HG03457 (cell line): Measurements from ENCODE around the gene CSAD.

Experiments
- ATAC-seq: cut with Tn5 transposase; IDR thresholded peaks from one replicate; pipeline ENCODE4 v1.9.1; 2021; ENCODE audit warnings: moderate number of reproducible peaks; ENCODE audit not compliant: unreplicated experiment

CSAD gene

GRCh38 chr12:53200107-53200457, 19.4 kb upstream of the CSAD start:
- ATAC-seq = no peak

DNA sequence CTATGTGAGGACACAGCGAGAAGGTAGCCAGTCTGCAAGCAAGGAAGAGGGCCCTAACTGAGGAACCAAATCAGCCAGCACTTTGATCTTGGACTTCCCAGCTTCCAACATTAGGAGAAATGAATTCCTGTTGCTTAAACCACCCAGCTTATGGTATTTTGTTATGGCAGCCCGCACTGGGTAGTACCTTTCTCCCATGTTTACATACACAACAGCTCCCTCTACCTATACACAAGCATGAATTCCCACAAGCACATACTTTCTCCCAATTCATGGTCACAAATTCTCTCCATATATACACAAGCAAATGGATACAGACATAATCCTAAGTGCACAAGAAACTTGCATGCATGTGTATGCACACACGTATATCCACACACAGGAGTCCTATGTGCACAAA, 19.0 kb upstream of the CSAD start:
- no peak for ATAC-seq

DNA sequence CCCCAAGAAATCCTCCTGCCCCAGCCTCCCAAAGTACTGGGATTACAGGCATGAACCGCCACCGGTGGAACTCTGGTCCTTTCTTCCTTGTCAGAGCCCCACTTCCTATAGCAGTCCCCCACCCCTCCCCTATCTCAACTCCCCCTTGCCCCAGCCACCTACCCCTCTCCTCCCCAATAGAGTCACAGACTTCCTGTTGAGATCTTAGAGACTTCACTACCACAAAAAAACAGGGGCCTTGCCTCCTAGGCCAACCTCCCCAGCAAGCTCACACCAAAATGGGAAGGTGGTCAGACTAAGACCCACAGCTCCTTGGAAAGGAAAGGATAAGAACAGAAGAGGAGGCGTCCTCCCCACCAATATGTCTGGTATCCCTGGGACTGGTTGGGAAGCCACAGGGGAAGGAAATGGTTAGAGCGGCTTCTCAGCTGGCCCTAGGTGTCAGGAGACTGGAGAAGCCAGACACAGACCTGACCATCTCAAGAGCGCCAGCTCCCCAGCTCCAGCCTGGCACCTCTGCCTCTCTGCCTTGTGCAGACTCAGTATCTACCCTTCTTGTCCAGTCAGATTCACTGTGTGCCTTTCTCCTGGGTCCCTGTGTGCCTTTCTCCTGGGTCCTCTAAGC, 17.9 kb upstream of the CSAD start:
- no peak for ATAC-seq

DNA sequence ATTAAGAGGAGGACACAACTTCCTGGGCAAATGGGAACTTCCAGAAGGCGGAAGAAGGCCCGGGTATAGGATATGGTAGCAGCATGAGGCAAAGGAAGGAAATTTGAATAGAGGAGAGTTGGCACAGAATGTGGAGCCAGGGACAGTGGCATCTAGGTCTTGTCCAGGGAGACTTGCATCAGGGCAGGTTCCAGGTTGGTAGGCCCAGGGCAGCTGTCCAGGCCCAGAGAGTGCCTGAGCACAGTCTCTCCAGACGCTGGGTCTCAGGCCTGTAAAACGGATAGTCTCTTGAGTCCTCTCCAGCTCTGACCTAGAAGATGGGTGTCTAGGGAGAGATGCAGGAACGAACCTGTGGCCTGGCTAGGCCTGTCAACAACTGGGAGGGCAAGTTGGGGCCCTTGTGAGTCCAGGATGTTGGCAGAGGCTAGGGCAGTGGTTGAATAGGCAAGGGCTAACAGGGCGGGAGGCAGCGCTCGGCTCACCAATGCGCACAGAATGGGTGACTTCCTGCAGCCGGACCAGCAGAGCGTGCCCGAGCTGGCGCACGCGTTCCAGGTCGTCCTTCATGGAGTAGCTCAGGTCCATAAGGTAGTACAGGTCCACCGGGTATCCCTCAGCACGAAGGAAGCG, 16.4 kb upstream of the CSAD start:
- ATAC-seq = no peak

- ATAC-seq = no peak
Measured at GRCh38 chr12:53196486-53196885, 15.8 kb upstream of the CSAD start.

DNA sequence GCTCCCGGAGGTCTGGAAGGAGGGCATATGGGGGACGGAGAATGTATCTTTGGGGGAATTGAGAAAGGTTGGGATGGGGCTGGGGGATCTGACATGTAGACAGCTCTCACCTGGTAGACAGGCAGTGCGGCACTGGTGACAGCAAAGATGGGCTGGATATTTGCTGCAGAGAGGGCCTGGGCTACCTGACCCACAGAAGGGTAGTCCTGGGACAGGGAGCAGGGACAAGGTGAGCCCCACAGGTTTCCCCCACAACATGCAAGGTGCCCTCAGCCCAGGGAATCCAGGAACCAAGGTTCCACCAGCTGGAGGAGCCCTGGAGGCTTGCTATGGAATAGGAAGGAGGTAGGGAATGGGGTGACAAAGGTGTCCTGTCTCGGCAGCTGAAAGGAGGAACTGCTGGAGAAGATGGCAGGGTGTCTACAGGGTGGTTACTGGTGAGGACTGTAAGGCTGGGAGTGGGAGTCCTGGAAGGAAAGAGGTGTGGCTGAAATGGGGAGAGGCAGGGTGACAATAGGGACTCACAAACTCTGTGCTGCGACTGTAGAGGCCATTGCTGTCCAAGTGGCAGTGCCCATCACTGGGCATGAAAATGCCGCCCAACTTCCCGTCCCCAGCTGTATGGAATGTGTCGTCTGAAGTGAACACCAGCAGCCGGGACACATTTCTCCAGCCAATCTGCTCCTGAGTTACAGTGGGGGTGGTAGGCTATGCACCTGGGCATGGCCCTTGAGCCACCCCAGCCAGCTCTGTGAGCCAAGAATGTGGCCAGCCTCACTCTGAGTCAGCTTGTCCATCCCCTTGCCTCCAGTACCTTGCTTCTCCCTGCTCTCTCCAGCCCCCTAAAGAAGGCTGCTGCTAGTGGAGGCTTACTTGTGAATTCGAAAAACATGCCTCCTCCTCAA, 15.0 kb upstream of the CSAD start:
- no peak for ATAC-seq

DNA sequence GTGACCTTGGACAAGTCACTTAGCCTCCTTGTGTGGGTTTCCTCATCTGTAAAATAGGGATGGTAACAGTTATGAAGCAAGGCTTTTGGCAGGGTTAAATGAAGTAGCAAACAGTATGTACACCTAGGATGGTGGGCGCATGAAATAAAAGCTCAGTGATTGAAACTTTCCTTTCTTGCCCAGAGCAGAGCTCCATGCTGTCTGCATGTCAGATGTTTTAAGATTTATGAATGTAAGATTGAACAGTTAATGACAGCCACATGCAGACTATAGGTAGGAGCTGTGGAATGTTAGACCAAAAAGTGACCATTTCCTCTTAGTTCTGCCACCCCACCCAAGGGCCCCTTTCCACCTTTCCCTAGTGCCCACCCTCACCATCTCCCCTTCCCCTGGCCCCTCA, 14.2 kb upstream of the CSAD start:
- ATAC-seq = no peak

GRCh38 chr12:53193985-53194716, 13.4 kb upstream of the CSAD start:
- ATAC-seq = no peak

GRCh38 chr12:53193040-53193439, 12.3 kb upstream of the CSAD start:
- no peak for ATAC-seq

DNA sequence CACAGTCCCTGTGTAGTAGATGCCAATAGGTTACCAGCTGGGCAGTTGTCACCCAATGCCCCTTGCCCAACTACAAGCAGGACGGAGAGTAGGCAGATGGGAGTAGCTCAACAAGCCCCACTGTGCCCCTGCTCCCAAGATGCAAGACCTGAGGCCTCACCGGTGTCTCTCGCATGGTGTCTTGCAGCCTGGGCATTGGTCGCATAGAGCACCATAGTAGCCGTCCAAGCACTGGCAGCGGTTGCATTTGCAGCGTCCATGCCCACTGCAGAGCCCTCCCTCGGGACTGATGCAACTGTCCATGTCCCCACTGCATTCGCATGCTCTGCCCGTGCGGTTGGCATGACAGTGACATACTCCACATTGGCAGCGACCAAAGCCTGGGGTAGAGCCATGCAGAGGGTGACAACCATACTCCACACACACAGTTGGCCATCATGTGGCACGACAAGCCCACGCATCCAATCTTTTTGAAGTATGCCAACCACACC, 11.9 kb upstream of the CSAD start:
- no peak for ATAC-seq

DNA sequence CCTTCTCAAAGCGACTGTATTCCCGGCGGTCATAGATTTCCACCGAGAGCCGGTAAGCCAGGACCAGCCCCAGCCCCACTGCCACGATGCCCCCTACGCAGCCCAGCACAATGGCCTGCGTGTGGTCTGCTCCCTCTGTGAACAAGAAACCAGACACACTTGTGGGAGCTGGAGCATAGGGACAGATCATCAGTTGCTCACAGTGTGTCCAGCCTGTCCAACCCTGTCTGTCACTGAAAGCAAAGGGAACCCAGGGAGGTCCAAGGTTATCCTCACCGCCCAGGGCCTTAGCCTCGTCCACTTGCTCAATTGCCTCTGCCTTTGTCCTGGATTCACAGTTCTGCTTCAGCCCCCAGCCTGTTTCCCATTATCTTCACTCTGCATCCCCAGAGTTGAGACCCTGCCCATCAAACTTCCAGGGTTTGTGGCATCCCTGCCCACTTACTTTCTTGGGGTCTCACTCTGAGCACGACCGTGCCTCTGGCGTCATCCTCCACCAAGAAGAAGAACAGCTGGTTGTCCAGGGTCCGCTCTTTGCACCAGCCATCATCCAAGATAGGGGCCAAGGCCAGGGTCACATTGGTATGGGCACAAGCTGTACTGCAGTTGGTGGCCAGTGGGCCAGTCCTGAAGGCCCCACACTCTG, 11.3 kb upstream of the CSAD start:
- ATAC-seq = no peak

- no peak for ATAC-seq
Measured at GRCh38 chr12:53191096-53191884, 10.6 kb upstream of the CSAD start.

GRCh38 chr12:53190108-53190729, 9.5 kb upstream of the CSAD start:
- ATAC-seq = no peak

DNA sequence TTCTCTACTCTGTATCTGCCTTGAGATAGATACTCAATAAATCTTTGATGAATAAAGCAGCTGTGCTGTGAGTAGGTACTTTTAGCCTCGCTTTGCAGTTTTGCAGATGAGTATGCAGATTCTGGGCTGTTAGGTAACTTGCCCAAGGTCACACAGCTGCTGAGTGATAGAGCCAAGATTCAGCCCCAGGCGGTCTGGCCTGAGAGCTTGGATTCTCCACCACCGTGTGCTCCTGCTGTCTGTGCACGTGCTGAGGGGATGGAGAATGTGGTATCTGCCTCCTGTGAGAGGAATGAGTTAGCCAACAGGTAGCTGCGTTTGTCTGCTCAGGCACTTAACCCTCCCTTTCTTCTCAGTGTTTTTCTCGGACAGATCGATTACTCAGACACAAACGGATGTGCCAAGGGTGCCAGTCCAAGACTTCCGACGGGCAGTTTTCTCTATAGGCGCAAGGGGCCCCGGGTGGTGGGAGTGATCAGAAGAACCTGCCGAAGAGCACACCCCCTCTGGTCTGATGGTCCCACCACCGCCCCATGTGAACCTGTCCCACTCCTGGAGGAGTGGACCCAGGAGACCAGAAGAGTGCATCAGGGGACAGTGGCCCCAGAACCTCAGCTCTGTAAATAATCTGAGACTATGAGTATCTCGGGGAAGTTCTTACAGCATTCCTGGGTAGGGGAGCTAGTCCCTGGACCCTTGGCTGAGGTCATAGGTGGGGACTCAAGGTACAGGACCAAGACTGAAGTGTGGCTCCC, 6.6 kb upstream of the CSAD start:
- no peak for ATAC-seq

- no peak for ATAC-seq
Measured at GRCh38 chr12:53186745-53187144, 6.0 kb upstream of the CSAD start.

- ATAC-seq = no peak
Measured at GRCh38 chr12:53185582-53186153, 4.9 kb upstream of the CSAD start.

- ATAC-seq = no peak
Measured at GRCh38 chr12:53184828-53185227, 4.1 kb upstream of the CSAD start.

GRCh38 chr12:53182903-53183302, 2.2 kb upstream of the CSAD start:
- no peak for ATAC-seq
